HepG2 (cell line): ENCODE data around the gene ARF6. TPM values are rescaled to one million over a fixed set of nuclear protein-coding genes. Genes with fewer than 3 reads are reported as not detected.

Source experiments
- ATAC-seq: fragments of 200-7000 bp; cut with Tn5 transposase; 3 replicates; pipeline ENCODE4 v1.9.1; 2020; ENCODE audit warnings: mild to moderate bottlenecking, moderate library complexity
- BruUV-seq: library from RNA; stranded (reverse); fragments of 400-500 nt; replicated peaks from 2 replicates; lab custom pipeline; 2021; lab: Mats Ljungman, UMichigan
- CTCF ChIA-PET: fragments of 300-600 bp; formaldehyde crosslinking; extraction: SDS; loops from one replicate; lab custom pipeline; 2021; ENCODE audit warnings: low total read pairs, inconsistent platforms, low intra/inter-chr PET ratio; lab: Yijun Ruan, JAX
- POLR2A ChIA-PET: fragments of 350-600 bp; sonication (Branson Sonifier 250); formaldehyde crosslinking; loops from one replicate; lab custom pipeline; 2020; ENCODE audit warnings: antibody characterized with exemption, inconsistent platforms; lab: Yijun Ruan, JAX
- DNase-seq: peaks from one replicate; pipeline ENCODE4 v3.0.0-alpha.2; 2015; ENCODE audit warnings: low spot score
- FAIRE-seq: peaks from 3 replicates; lab custom pipeline; 2011; peaks lifted over from hg19 to GRCh38; lab: Jason Lieb, UNC
- H2AFZ ChIP-seq: one replicate; pipeline ENCODE4 v1.6.1; 2011; ENCODE audit warnings: low read length, inconsistent platforms
- H3K27ac ChIP-seq: fragments of 300-600 bp; 3 replicates; pipeline ENCODE4 v1.8.0; 2011; ENCODE audit warnings: mixed run types, mild to moderate bottlenecking, mixed read lengths, low read length, inconsistent platforms; ENCODE audit not compliant: insufficient read depth; ENCODE audit errors: extremely low read length
- H3K27me3 ChIP-seq, 2 experiments: fragments of 200-600 bp in 1 of 2; 2 replicates in 1 of 2; 3 replicates in 1 of 2; pipeline versions ENCODE4 v1.6.0 to v1.8.0; 2011; ENCODE audit warnings: low read length in 2 of 2, mild to moderate bottlenecking in 2 of 2, moderate library complexity in 2 of 2, inconsistent platforms in 1 of 2; ENCODE audit not compliant: insufficient read depth in 2 of 2, control insufficient read depth in 1 of 2
- H3K36me3 ChIP-seq, 2 experiments: fragments of 200-600 bp in 1 of 2; replicated peaks in 1 of 2; 2 replicates in 1 of 2; 3 replicates in 1 of 2; pipeline versions ENCODE4 v1.5.1 to v1.8.0; 2011; ENCODE audit warnings: low read length in 2 of 2, inconsistent platforms in 1 of 2; ENCODE audit not compliant: insufficient read depth in 2 of 2, control insufficient read depth in 1 of 2
- H3K4me1 ChIP-seq: 2 replicates; pipeline ENCODE4 v1.5.1; 2012; ENCODE audit warnings: low read length, inconsistent platforms; ENCODE audit not compliant: insufficient read depth
- H3K4me2 ChIP-seq: 2 replicates; pipeline ENCODE4 v1.6.0; 2011; ENCODE audit warnings: low read depth, low read length, inconsistent platforms
- H3K4me3 ChIP-seq, 3 experiments: fragments of 200-600 bp in 1 of 3; sonication (generic), shearing (Covaris generic) in 1 of 3; replicated peaks in 1 of 3; 2 replicates each; pipeline ENCODE4 v1.5.1; 2011 to 2016; ENCODE audit warnings: low read length in 3 of 3, inconsistent platforms in 2 of 3, low read depth in 2 of 3, mild to moderate bottlenecking in 2 of 3, control low read depth in 1 of 3, mixed read lengths in 1 of 3; ENCODE audit not compliant: insufficient read depth in 1 of 3
- H3K79me2 ChIP-seq: one replicate; pipeline ENCODE4 v1.6.1; 2011; ENCODE audit warnings: low read length, inconsistent platforms; ENCODE audit not compliant: insufficient read depth
- H3K9ac ChIP-seq: 2 replicates; pipeline ENCODE4 v1.6.0; 2011; ENCODE audit warnings: mild to moderate bottlenecking, low read depth, low read length, inconsistent platforms; ENCODE audit not compliant: insufficient read depth
- H3K9me3 ChIP-seq: 2 replicates; pipeline ENCODE4 v1.5.1; 2012; ENCODE audit warnings: mild to moderate bottlenecking, low read length
- H4K20me1 ChIP-seq: 2 replicates; pipeline ENCODE4 v1.6.0; 2011; ENCODE audit warnings: inconsistent platforms, mild to moderate bottlenecking, low read length, moderate library complexity; ENCODE audit not compliant: insufficient read depth
- CHCHD3 ChIP-seq: sonication (generic); formaldehyde crosslinking; IDR thresholded peaks from 2 replicates; pipeline ENCODE4 v1.8.0; 2022; ENCODE audit warnings: mild to moderate bottlenecking, missing genetic modification reagents, moderate library complexity
- FOXP4 ChIP-seq: sonication (generic); formaldehyde crosslinking; IDR thresholded peaks from 2 replicates; pipeline ENCODE4 v1.4.0; 2020; ENCODE audit warnings: missing genetic modification reagents
- GABPA ChIP-seq, 2 experiments: IDR thresholded peaks; 2 replicates each; pipeline ENCODE4 v1.6.1; 2011 to 2016; ENCODE audit warnings: low read depth in 2 of 2, low read length in 1 of 2, missing biosample characterization in 1 of 2, missing genetic modification characterization in 1 of 2
- IRF2 ChIP-seq: IDR thresholded peaks from 2 replicates; pipeline ENCODE4 v1.6.1; 2018; ENCODE audit warnings: missing genetic modification reagents, missing compliant biosample characterization
- KDM2A ChIP-seq: sonication (generic); formaldehyde crosslinking; IDR thresholded peaks from 2 replicates; pipeline ENCODE4 v1.4.0; 2020; ENCODE audit warnings: low read depth, missing genetic modification reagents, borderline replicate concordance
- NBN ChIP-seq: fragments of 450-650 bp; conservative IDR thresholded peaks from 2 replicates; pipeline ENCODE4 v1.6.1; 2017
- NFRKB ChIP-seq: fragments of 450-650 bp; IDR thresholded peaks from 2 replicates; pipeline ENCODE4 v1.6.1; 2017
- RCOR2 ChIP-seq: IDR thresholded peaks from 2 replicates; pipeline ENCODE4 v1.6.1; 2016; ENCODE audit warnings: missing biosample characterization, missing genetic modification reagents
- RFX3 ChIP-seq: IDR thresholded peaks from 2 replicates; pipeline ENCODE4 v1.6.1; 2016; ENCODE audit warnings: missing biosample characterization, missing genetic modification reagents
- SNAPC5 ChIP-seq: sonication (generic); formaldehyde crosslinking; IDR thresholded peaks from 2 replicates; pipeline ENCODE4 v1.8.1; 2023; ENCODE audit warnings: mild to moderate bottlenecking, missing genetic modification reagents, borderline replicate concordance
- STAG1 ChIP-seq: sonication (generic); formaldehyde crosslinking; IDR thresholded peaks from 2 replicates; pipeline ENCODE4 v1.4.0; 2020; ENCODE audit warnings: missing genetic modification reagents
- TEF ChIP-seq: sonication (generic); formaldehyde crosslinking; IDR thresholded peaks from 2 replicates; pipeline ENCODE4 v1.5.0; 2020; ENCODE audit warnings: missing genetic modification reagents
- ZGPAT ChIP-seq: IDR thresholded peaks from 2 replicates; pipeline ENCODE4 v1.6.1; 2016; ENCODE audit warnings: mild to moderate bottlenecking
- ZHX1 ChIP-seq: sonication (generic); formaldehyde crosslinking; IDR thresholded peaks from 2 replicates; pipeline ENCODE4 v1.8.1; 2022; ENCODE audit warnings: low read depth, mild to moderate bottlenecking, missing genetic modification reagents
- ZNF282 ChIP-seq: fragments of 450-650 bp; IDR thresholded peaks from 2 replicates; pipeline ENCODE4 v1.6.1; 2018; ENCODE audit not compliant: partially characterized antibody
- ZNF549 ChIP-seq: sonication (generic); formaldehyde crosslinking; IDR thresholded peaks from 2 replicates; pipeline ENCODE4 v1.5.0; 2020; ENCODE audit warnings: missing genetic modification reagents
- ZNF660 ChIP-seq: sonication (generic); formaldehyde crosslinking; IDR thresholded peaks from 2 replicates; pipeline ENCODE4 v1.5.1; 2020; ENCODE audit warnings: mild to moderate bottlenecking, low read depth, missing genetic modification reagents, borderline replicate concordance
- WGBS: methylation state at CpG from one replicate; pipeline ENCODE4 v1.1.6; 2017; ENCODE audit warnings: low lambda C conversion rate; 5-methylcytosine and 5-hydroxymethylcytosine counted together
- in situ Hi-C: cut with HindIII; loops from 2 replicates; pipeline ENCODE4 v1.10.0; 2017; ENCODE audit warnings: low pct_unique_long_range_greater_than_20kb; ENCODE audit not compliant: extremely low pct_ligation_motif_present
- intact Hi-C: fragments of 100-400 bp; cut with micrococcal nuclease; formaldehyde crosslinking; loops from one replicate; pipeline ENCODE4 v1.10.0; 2022; ENCODE audit not compliant: unreplicated experiment
- polyA plus RNA-seq, 8 experiments: library from polyadenylated mRNA; depleted of rRNA in 3 of 8; stranded (reverse) in 7 of 8; unstranded in 1 of 8; fragments of >200 nt; fragmentation: Illumina TruSeq in 4 of 8; extraction: Trizol in 4 of 8; gene quantifications; 2 replicates each; pipeline versions ENCODE4 v1.2.1 to v1.2.3, GENCODE V29; 2011 to 2016; ENCODE audit warnings: low read depth in 4 of 8, missing spikeins in 1 of 8, mixed read lengths in 1 of 8; ENCODE audit not compliant: insufficient read depth in 1 of 8
- total RNA-seq, 5 experiments: library from RNA; depleted of rRNA; stranded (reverse); fragments of >200 nt; fragmentation: Illumina TruSeq; extraction: Trizol; gene quantifications; 2 replicates each; pipeline ENCODE4 v1.2.3, GENCODE V29; 2016; ENCODE audit warnings: low read depth in 1 of 5

The ARF6 gene
- total and polyA plus RNA-seq, 2 of the 13 experiments (the other 11 are each of a cell fraction or from before 2014, with no cell fraction given) = 12.7 to 31.9 TPM

GRCh38 chr14:49924852-49925251 is 32.0 kb downstream of the ARF6 start:
- POLR2A ChIA-PET = no interaction called here
- no peak overlapping the region for H3K27ac ChIP-seq

More at GRCh38 chr14:49924852-49925251, 32.0 kb downstream of the ARF6 start:
- Histone ChIP-seq H3K9me3 (no peaks in the 10 kb centered on the region), H3K79me2 (no peaks in the 10 kb centered on the region), H3K36me3 (no peaks in the 10 kb centered on the region), H3K4me2 (no peak overlapping the region), H3K4me1 (no peaks in the 10 kb centered on the region), H3K4me3 (no peak overlapping the region), H3K9ac (no peak overlapping the region), H4K20me1 (no peaks in the 10 kb centered on the region), H3K27me3 (no peaks in the 10 kb centered on the region), H2AFZ (no peak overlapping the region)
- ATAC-seq (no peak), FAIRE-seq (no peak), DNase-seq (no peak)
- in situ Hi-C loops = no loop called here
- CTCF ChIA-PET = no interaction called here
- TF ChIP-seq IRF2 (CRISPR knock-in tag) (no peak), FOXP4 (CRISPR knock-in tag) (no peak), TEF (CRISPR knock-in tag) (no peak), STAG1 (CRISPR knock-in tag) (no peak), SNAPC5 (CRISPR knock-in tag) (no peak), NFRKB (no peak), RFX3 (no peak), RCOR2 (CRISPR knock-in tag) (no peak), ZGPAT (CRISPR knock-in tag) (no peak), KDM2A (CRISPR knock-in tag) (no peak), ZNF660 (no peak), ZNF282 (no peak), ZHX1 (CRISPR knock-in tag) (no peak), CHCHD3 (no peak), GABPA (IDR thresholded peaks at IDR 0.05; ENCODE audit: low read depth, low read length) (no peak), GABPA (CRISPR knock-in tag; IDR thresholded peaks at IDR 0.05; ENCODE audit: low read depth) (no peak), ZNF549 (CRISPR knock-in tag) (no peak), NBN (no peak)
- WGBS = 68% methylated on average over 4 of the region's 4 CpGs
- intact Hi-C loops = no loop called here
- BruUV-seq = no TSS peak
